SK-N-SH (cell line): ENCODE data around the gene ANXA11. TPM values are rescaled to one million over a fixed set of nuclear protein-coding genes. Genes with fewer than 3 reads are reported as not detected.

ENCODE experiments used
- CTCF ChIA-PET: fragments of 300-600, 350-600 bp; formaldehyde crosslinking; extraction: SDS; loops from one replicate; lab custom pipeline; 2021; lab: Yijun Ruan, JAX
- POLR2A ChIA-PET: fragments of 350-600 bp; sonication (Branson Sonifier 250); formaldehyde crosslinking; extraction: SDS; loops from one replicate; lab custom pipeline; 2020; ENCODE audit warnings: antibody characterized with exemption, inconsistent platforms; lab: Yijun Ruan, JAX
- DNase-seq: peaks from one replicate; pipeline ENCODE4 v3.0.0; 2012
- H2AFZ ChIP-seq: fragments of 200-600 bp; sonication (generic); 2 replicates; pipeline ENCODE4 v1.8.1; 2016; ENCODE audit warnings: antibody characterized with exemption, mild to moderate bottlenecking, low read depth
- H3F3A ChIP-seq: fragments of 200-600 bp; sonication (generic); replicated peaks from 2 replicates; pipeline ENCODE3; 2016; ENCODE audit warnings: antibody characterized with exemption, mild to moderate bottlenecking; ENCODE audit not compliant: insufficient read depth
- H3K27ac ChIP-seq, 2 experiments: fragments of 200-500 bp in 1 of 2; fragments of 200-600 bp in 1 of 2; sonication (Bioruptor generic) in 1 of 2; sonication (generic), shearing (Covaris generic) in 1 of 2; 2 replicates each; pipeline versions ENCODE4 v1.5.1 to v1.6.1; 2014 to 2016; ENCODE audit warnings: low read depth in 2 of 2, inconsistent platforms in 1 of 2, low read length in 1 of 2, mild to moderate bottlenecking in 1 of 2, mixed read lengths in 1 of 2
- H3K27me3 ChIP-seq: fragments of 200-600 bp; sonication (generic), shearing (Covaris generic); 2 replicates; pipeline ENCODE4 v1.6.1; 2016; ENCODE audit warnings: mixed run types; ENCODE audit not compliant: insufficient read depth
- H3K36me3 ChIP-seq, 2 experiments: fragments of 200-500 bp in 1 of 2; fragments of 200-600 bp in 1 of 2; sonication (Bioruptor generic) in 1 of 2; sonication (generic) in 1 of 2; replicated peaks in 1 of 2; 2 replicates each; pipeline versions ENCODE3 to v1.5.1; 2014 to 2016; ENCODE audit warnings: low read length in 1 of 2, mild to moderate bottlenecking in 1 of 2; ENCODE audit not compliant: insufficient read depth in 2 of 2, control insufficient read depth in 1 of 2
- H3K4me1 ChIP-seq, 2 experiments: fragments of 200-500 bp in 1 of 2; fragments of 200-600 bp in 1 of 2; sonication (Bioruptor generic) in 1 of 2; sonication (generic), shearing (Covaris generic) in 1 of 2; 2 replicates each; pipeline versions ENCODE4 v1.5.1 to v1.6.1; 2014 to 2016; ENCODE audit warnings: low read depth in 1 of 2, low read length in 1 of 2, mixed run types in 1 of 2; ENCODE audit not compliant: insufficient read depth in 2 of 2, control insufficient read depth in 1 of 2
- H3K4me2 ChIP-seq: fragments of 200-600 bp; sonication (generic), shearing (Covaris generic); 2 replicates; pipeline ENCODE4 v1.6.1; 2017; ENCODE audit warnings: mixed run types
- H3K4me3 ChIP-seq, 2 experiments: fragments of 200-500 bp in 1 of 2; fragments of 200-600 bp in 1 of 2; sonication (Bioruptor generic) in 1 of 2; sonication (generic), shearing (Covaris generic) in 1 of 2; 2 replicates each; pipeline versions ENCODE4 v1.5.1 to v1.8.1; 2014 to 2016; ENCODE audit warnings: low read depth in 2 of 2, inconsistent platforms in 1 of 2, low read length in 1 of 2, mild to moderate bottlenecking in 1 of 2, mixed read lengths in 1 of 2, moderate library complexity in 1 of 2
- H3K79me2 ChIP-seq: fragments of 200-600 bp; sonication (generic); 2 replicates; pipeline ENCODE4 v1.8.1; 2017; ENCODE audit warnings: mild to moderate bottlenecking; ENCODE audit not compliant: insufficient read depth
- H3K9ac ChIP-seq: fragments of 200-600 bp; sonication (generic); 2 replicates; pipeline ENCODE4 v1.6.1; 2017; ENCODE audit warnings: mixed run types
- H3K9me2 ChIP-seq: fragments of 200-600 bp; sonication (generic); 2 replicates; pipeline ENCODE4 v1.6.1; 2017; ENCODE audit warnings: mixed run types
- H3K9me3 ChIP-seq: fragments of 200-600 bp; sonication (generic); 2 replicates; pipeline ENCODE4 v1.6.1; 2017; ENCODE audit warnings: mixed run types, mild to moderate bottlenecking, moderate library complexity
- H4K20me1 ChIP-seq: fragments of 200-600 bp; sonication (generic); 2 replicates; pipeline ENCODE4 v1.6.1; 2017; ENCODE audit warnings: mild to moderate bottlenecking, mixed run types; ENCODE audit not compliant: insufficient read depth
- GABPA ChIP-seq: IDR thresholded peaks from 2 replicates; pipeline ENCODE4 v1.4.0; 2012; ENCODE audit warnings: low read depth, mild to moderate bottlenecking
- GATA2 ChIP-seq: sonication (generic); formaldehyde crosslinking; IDR thresholded peaks from 2 replicates; pipeline ENCODE4 v1.5.0; 2020; ENCODE audit warnings: mild to moderate bottlenecking, missing genetic modification reagents
- NRF1 ChIP-seq: IDR thresholded peaks from 2 replicates; pipeline ENCODE4 v1.6.1; 2012; ENCODE audit warnings: low read depth, mild to moderate bottlenecking, low read length
- POLR2AphosphoS5 ChIP-seq: IDR thresholded peaks from 2 replicates; pipeline ENCODE4 v1.6.1; 2012; ENCODE audit warnings: low read depth, low read length
- RAD21 ChIP-seq: IDR thresholded peaks from 2 replicates; pipeline ENCODE4 v1.6.1; 2012; ENCODE audit warnings: mild to moderate bottlenecking, low read length
- RCOR1 ChIP-seq: fragments of 150-350 bp; IDR thresholded peaks from 2 replicates; pipeline ENCODE4 v1.6.1; 2017; ENCODE audit warnings: antibody characterized with exemption, low read length
- TEAD4 ChIP-seq: IDR thresholded peaks from 2 replicates; pipeline ENCODE4 v1.4.0; 2012; ENCODE audit warnings: mild to moderate bottlenecking, borderline replicate concordance; ENCODE audit not compliant: insufficient read depth
- WGBS: methylation state at CpG from one replicate; pipeline ENCODE4 v1.1.6; 2017; ENCODE audit warnings: low lambda C conversion rate; 5-methylcytosine and 5-hydroxymethylcytosine counted together
- polyA plus RNA-seq, 3 experiments: library from polyadenylated mRNA; depleted of rRNA; stranded (reverse); fragments of >200 nt; gene quantifications; 2 replicates each; pipeline ENCODE4 v1.2.3, GENCODE V29; 2012
- TF ChIP-seq, protein P1 (sequence below): fragments of 150-350 bp; IDR thresholded peaks from 2 replicates; pipeline ENCODE4 v1.6.1; 2017; ENCODE audit warnings: antibody characterized with exemption, low read length, low read depth, borderline replicate concordance
- TF ChIP-seq, protein P2 (sequence below): IDR thresholded peaks from 2 replicates; pipeline ENCODE4 v1.4.0; 2012; ENCODE audit warnings: low read depth, borderline replicate concordance
- TF ChIP-seq, protein P3 (sequence below): IDR thresholded peaks from 2 replicates; pipeline ENCODE4 v1.6.1; 2012; ENCODE audit warnings: mild to moderate bottlenecking, low read depth, low read length, moderate library complexity
- TF ChIP-seq, protein P4 (sequence below): IDR thresholded peaks from 2 replicates; pipeline ENCODE4 v1.4.0; 2012; ENCODE audit warnings: low read depth, borderline replicate concordance

ANXA11 gene
- polyA plus RNA-seq, 1 of the 3 experiments (the other 2 are of a cell fraction), result 53.6 TPM

DNA sequence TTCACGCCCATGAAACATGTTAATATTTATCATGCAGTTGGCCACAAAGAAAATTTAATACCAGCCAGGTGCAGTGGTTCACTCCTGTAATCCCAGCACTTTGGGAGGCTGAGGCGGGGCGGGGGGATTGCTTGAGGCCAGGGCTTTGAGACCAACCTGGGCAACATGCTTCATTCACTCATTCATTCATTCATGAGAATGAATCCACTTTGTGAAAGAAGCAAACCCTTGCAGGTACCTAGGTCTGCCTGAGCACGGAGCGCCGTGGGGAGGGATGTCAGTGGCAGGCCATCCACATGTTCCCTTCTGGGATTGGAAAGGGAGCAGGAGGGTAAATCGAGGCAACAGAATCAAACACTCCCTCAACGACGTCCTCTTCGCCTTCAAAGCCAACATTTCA, 4.7 kb downstream of the ANXA11 start:
- WGBS, result 85% methylated on average over 10 of the region's 10 CpGs
- ChIA-PET CTCF (interaction anchor here (1.0 kb wide), 1 partner anchor 57 kb away, joined by 5 read pairs; no protein-coding TSS in a partner anchor), POLR2A (no interaction called here)
- Histone ChIP-seq H3K27ac (no peak overlapping the region), H3F3A (no peaks in the 10 kb centered on the region), H3K36me3 (no peaks in the 10 kb centered on the region), H3K9me3 (no peaks in the 10 kb centered on the region), H3K4me3 (no peak overlapping the region), H2AFZ (no peak overlapping the region), H3K4me2 (no peak overlapping the region), H3K79me2 (peaks cover 85% of the 10 kb centered on the region), H3K9ac (no peak overlapping the region), H3K4me1 (peaks cover 7 to 32% of the 10 kb centered on the region in 2 experiments; a peak in 2 of 4 replicates), H3K27me3 (no peaks in the 10 kb centered on the region), H4K20me1 (peaks cover 63% of the 10 kb centered on the region), H3K9me2 (no peaks in the 10 kb centered on the region)
- TF ChIP-seq RCOR1 (no peak), POLR2AphosphoS5 (no peak), TEAD4 (no peak), GABPA (no peak), RAD21 (no peak), GATA2 (CRISPR knock-in tag) (no peak), NRF1 (no peak)
- TF ChIP-seq, protein P1, sequence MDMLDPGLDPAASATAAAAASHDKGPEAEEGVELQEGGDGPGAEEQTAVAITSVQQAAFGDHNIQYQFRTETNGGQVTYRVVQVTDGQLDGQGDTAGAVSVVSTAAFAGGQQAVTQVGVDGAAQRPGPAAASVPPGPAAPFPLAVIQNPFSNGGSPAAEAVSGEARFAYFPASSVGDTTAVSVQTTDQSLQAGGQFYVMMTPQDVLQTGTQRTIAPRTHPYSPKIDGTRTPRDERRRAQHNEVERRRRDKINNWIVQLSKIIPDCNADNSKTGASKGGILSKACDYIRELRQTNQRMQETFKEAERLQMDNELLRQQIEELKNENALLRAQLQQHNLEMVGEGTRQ, result no peak
- TF ChIP-seq, protein P2, sequence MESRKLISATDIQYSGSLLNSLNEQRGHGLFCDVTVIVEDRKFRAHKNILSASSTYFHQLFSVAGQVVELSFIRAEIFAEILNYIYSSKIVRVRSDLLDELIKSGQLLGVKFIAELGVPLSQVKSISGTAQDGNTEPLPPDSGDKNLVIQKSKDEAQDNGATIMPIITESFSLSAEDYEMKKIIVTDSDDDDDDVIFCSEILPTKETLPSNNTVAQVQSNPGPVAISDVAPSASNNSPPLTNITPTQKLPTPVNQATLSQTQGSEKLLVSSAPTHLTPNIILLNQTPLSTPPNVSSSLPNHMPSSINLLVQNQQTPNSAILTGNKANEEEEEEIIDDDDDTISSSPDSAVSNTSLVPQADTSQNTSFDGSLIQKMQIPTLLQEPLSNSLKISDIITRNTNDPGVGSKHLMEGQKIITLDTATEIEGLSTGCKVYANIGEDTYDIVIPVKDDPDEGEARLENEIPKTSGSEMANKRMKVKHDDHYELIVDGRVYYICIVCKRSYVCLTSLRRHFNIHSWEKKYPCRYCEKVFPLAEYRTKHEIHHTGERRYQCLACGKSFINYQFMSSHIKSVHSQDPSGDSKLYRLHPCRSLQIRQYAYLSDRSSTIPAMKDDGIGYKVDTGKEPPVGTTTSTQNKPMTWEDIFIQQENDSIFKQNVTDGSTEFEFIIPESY, result no peak
- TF ChIP-seq, protein P3, sequence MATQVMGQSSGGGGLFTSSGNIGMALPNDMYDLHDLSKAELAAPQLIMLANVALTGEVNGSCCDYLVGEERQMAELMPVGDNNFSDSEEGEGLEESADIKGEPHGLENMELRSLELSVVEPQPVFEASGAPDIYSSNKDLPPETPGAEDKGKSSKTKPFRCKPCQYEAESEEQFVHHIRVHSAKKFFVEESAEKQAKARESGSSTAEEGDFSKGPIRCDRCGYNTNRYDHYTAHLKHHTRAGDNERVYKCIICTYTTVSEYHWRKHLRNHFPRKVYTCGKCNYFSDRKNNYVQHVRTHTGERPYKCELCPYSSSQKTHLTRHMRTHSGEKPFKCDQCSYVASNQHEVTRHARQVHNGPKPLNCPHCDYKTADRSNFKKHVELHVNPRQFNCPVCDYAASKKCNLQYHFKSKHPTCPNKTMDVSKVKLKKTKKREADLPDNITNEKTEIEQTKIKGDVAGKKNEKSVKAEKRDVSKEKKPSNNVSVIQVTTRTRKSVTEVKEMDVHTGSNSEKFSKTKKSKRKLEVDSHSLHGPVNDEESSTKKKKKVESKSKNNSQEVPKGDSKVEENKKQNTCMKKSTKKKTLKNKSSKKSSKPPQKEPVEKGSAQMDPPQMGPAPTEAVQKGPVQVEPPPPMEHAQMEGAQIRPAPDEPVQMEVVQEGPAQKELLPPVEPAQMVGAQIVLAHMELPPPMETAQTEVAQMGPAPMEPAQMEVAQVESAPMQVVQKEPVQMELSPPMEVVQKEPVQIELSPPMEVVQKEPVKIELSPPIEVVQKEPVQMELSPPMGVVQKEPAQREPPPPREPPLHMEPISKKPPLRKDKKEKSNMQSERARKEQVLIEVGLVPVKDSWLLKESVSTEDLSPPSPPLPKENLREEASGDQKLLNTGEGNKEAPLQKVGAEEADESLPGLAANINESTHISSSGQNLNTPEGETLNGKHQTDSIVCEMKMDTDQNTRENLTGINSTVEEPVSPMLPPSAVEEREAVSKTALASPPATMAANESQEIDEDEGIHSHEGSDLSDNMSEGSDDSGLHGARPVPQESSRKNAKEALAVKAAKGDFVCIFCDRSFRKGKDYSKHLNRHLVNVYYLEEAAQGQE, result no peak
- TF ChIP-seq, protein P4, sequence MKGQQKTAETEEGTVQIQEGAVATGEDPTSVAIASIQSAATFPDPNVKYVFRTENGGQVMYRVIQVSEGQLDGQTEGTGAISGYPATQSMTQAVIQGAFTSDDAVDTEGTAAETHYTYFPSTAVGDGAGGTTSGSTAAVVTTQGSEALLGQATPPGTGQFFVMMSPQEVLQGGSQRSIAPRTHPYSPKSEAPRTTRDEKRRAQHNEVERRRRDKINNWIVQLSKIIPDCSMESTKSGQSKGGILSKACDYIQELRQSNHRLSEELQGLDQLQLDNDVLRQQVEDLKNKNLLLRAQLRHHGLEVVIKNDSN, result no peak
- no peak for DNase-seq
